ENCODE results near the gene MASP1.

The MASP1 gene

GRCh38 chr3:187196573-187197334 lies 94.8 kb downstream of the MASP1 start:
- no peak for DNase-seq (ENCODE audit: extremely low read depth, insufficient read length)
- H3K27me3 ChIP-seq (replicated peaks; ENCODE audit: control insufficient read depth, insufficient read depth, low read length), result no peaks in the 10 kb centered on the region; the same call in 1 of the 2 replicates
- H3K36me3 ChIP-seq (ENCODE audit: control insufficient read depth, insufficient read depth, low read length), result no peaks in the 10 kb centered on the region
- no peak overlapping the region for H3K4me3 ChIP-seq (replicated peaks; ENCODE audit: low read depth, low read length)
- TF ChIP-seq CTCF (IDR thresholded peaks at IDR 0.05; ENCODE audit: insufficient read depth, low read length, poor library complexity, severe bottlenecking), result no peak

GRCh38 chr3:187193181-187193580 lies 98.4 kb downstream of the MASP1 start:
- Histone ChIP-seq H3K27me3 (replicated peaks; ENCODE audit: control insufficient read depth, insufficient read depth, low read length) (no peaks in the 10 kb centered on the region; the same call in none of the 2 replicates), H3K36me3 (ENCODE audit: control insufficient read depth, insufficient read depth, low read length) (no peaks in the 10 kb centered on the region), H3K4me3 (replicated peaks; ENCODE audit: low read depth, low read length) (no peak overlapping the region)
- no peak for DNase-seq (ENCODE audit: extremely low read depth, insufficient read length)
- no peak for TF ChIP-seq CTCF (IDR thresholded peaks at IDR 0.05; ENCODE audit: insufficient read depth, low read length, poor library complexity, severe bottlenecking)

- no peak for DNase-seq (ENCODE audit: extremely low read depth, insufficient read length)
- Histone ChIP-seq H3K36me3 (ENCODE audit: control insufficient read depth, insufficient read depth, low read length) (no peaks in the 10 kb centered on the region), H3K27me3 (replicated peaks; ENCODE audit: control insufficient read depth, insufficient read depth, low read length) (no peaks in the 10 kb centered on the region; the same call in none of the 2 replicates), H3K4me3 (replicated peaks; ENCODE audit: low read depth, low read length) (no peak overlapping the region)
- no peak for TF ChIP-seq CTCF (IDR thresholded peaks at IDR 0.05; ENCODE audit: insufficient read depth, low read length, poor library complexity, severe bottlenecking)
Measured at GRCh38 chr3:187191271-187191670, 100.3 kb downstream of the MASP1 start.

- no peaks in the 10 kb centered on the region; the same call in 1 of the 2 replicates for H3K27me3 ChIP-seq (replicated peaks; ENCODE audit: control insufficient read depth, insufficient read depth, low read length)
- DNase-seq (ENCODE audit: extremely low read depth, insufficient read length), result no peak
- no peak for TF ChIP-seq CTCF (IDR thresholded peaks at IDR 0.05; ENCODE audit: insufficient read depth, low read length, poor library complexity, severe bottlenecking)
- no peak overlapping the region for H3K4me3 ChIP-seq (replicated peaks; ENCODE audit: low read depth, low read length)
- H3K36me3 ChIP-seq (ENCODE audit: control insufficient read depth, insufficient read depth, low read length), result no peaks in the 10 kb centered on the region
Measured at GRCh38 chr3:187188931-187189330, 102.6 kb downstream of the MASP1 start.

GRCh38 chr3:187186801-187187421 lies 104.6 kb downstream of the MASP1 start:
- H3K36me3 ChIP-seq (ENCODE audit: control insufficient read depth, insufficient read depth, low read length), result no peaks in the 10 kb centered on the region
- no peak overlapping the region for H3K4me3 ChIP-seq (replicated peaks; ENCODE audit: low read depth, low read length)
- DNase-seq (ENCODE audit: extremely low read depth, insufficient read length), result no peak
- no peaks in the 10 kb centered on the region; the same call in 1 of the 2 replicates for H3K27me3 ChIP-seq (replicated peaks; ENCODE audit: control insufficient read depth, insufficient read depth, low read length)
- no peak for TF ChIP-seq CTCF (IDR thresholded peaks at IDR 0.05; ENCODE audit: insufficient read depth, low read length, poor library complexity, severe bottlenecking)
